Stimulated activated naive B cell treated with anti-CD40 and anti-IgM and Interleukin-4, amounts not matched to agents 10 μg/mL and 1 μg/mL and 100 μg/mL, for 72 hours (primary cell): ENCODE measurements around the gene SULT1C2.
"Not testable (repeated sequence)": the region's sequence is repeated elsewhere in the genome, so short reads cannot be mapped to it uniquely, and the experiment has no call there.

Experiments
- ATAC-seq, 2 donors: fragments of 150-1000 bp; cut with Tn5 transposase; replicated peaks; 2 replicates each; pipeline ENCODE4 v1.10.0; 2021; ENCODE audit warnings: moderate library complexity in 1 of 2
- DNase-seq: peaks from one replicate; pipeline ENCODE4 v3.0.0; 2021
- H3K27ac Mint-ChIP-seq: one replicate; pipeline ENCODE4 v1.8.0; 2022; ENCODE audit warnings: mild to moderate bottlenecking, mixed read lengths
- H3K27me3 Mint-ChIP-seq, 2 donors: one replicate each; pipeline ENCODE4 v1.8.0; 2022; ENCODE audit warnings: mixed read lengths in 2 of 2
- H3K36me3 Mint-ChIP-seq, 2 donors: one replicate each; pipeline ENCODE4 v1.8.0; 2022; ENCODE audit warnings: mixed read lengths in 2 of 2, mild to moderate bottlenecking in 1 of 2
- H3K4me1 Mint-ChIP-seq, 2 donors: one replicate each; pipeline ENCODE4 v1.8.0; 2022; ENCODE audit warnings: mixed read lengths in 2 of 2, mild to moderate bottlenecking in 1 of 2
- H3K4me3 Mint-ChIP-seq, 2 donors: one replicate each; pipeline ENCODE4 v1.8.0; 2022; ENCODE audit warnings: mild to moderate bottlenecking in 2 of 2, mixed read lengths in 2 of 2, moderate library complexity in 1 of 2
- H3K9me3 Mint-ChIP-seq, 2 donors: one replicate each; pipeline ENCODE4 v1.8.0; 2022; ENCODE audit warnings: mixed read lengths in 2 of 2, mild to moderate bottlenecking in 1 of 2

Gene SULT1C2

GRCh38 chr2:108270768-108271506, 17.8 kb upstream of the SULT1C2 start:
- Mint-ChIP-seq H3K27me3 (peaks cover 4 to 13% of the 10 kb centered on the region in 2 donors), H3K4me3 (no peak overlapping the region), H3K36me3 (no peaks in the 10 kb centered on the region), H3K4me1 (no peaks in the 10 kb centered on the region), H3K27ac (no peak overlapping the region), H3K9me3 (no peaks in the 10 kb centered on the region)
- ATAC-seq: no peak
- no peak for DNase-seq

- H3K27ac Mint-ChIP-seq: no peak overlapping the region
- no peaks in the 10 kb centered on the region for H3K36me3 Mint-ChIP-seq
- no peak for ATAC-seq
- peaks cover 4 to 13% of the 10 kb centered on the region in 2 donors for H3K27me3 Mint-ChIP-seq
- H3K4me3 Mint-ChIP-seq: no peak overlapping the region
- no peak for DNase-seq
- H3K9me3 Mint-ChIP-seq: no peaks in the 10 kb centered on the region
- H3K4me1 Mint-ChIP-seq: no peaks in the 10 kb centered on the region
These were observed 16.9 kb upstream of the SULT1C2 start for GRCh38 chr2:108271691-108272253.

DNA sequence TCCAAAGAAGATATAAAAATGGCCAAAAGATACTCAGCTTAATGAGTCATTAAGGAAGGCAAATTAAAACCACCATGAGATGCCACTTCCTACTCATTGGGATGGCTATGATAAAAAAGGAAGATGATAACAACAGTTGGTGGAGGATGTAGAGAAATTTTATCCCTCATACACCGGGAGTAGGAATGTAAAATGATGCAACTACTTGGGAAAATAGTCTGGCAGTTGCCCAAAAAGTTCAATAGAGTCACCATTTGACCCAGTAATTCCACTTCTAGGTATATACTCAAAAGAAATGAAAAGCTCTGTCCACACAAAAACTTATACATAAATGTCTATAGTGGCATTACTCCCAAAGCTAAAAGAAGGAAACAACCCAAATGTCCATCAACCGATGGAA, 10.1 kb upstream of the SULT1C2 start:
- Mint-ChIP-seq H3K36me3 (peaks cover 0 to 3% of the 10 kb centered on the region in 2 donors), H3K27me3 (peaks cover 5 to 8% of the 10 kb centered on the region in 2 donors), H3K4me3 (no peak overlapping the region), H3K4me1 (no peaks in the 10 kb centered on the region), H3K9me3 (peaks cover 4 to 5% of the 10 kb centered on the region in 2 donors), H3K27ac (no peak overlapping the region)
- DNase-seq (no peak), ATAC-seq (no peak)

GRCh38 chr2:108279468-108279867, 9.2 kb upstream of the SULT1C2 start:
- ATAC-seq (no peak), DNase-seq (no peak)
- Mint-ChIP-seq H3K4me3 (no peak overlapping the region), H3K4me1 (no peaks in the 10 kb centered on the region), H3K27me3 (peaks cover 5 to 8% of the 10 kb centered on the region in 2 donors), H3K27ac (no peak overlapping the region), H3K9me3 (peaks cover 4 to 5% of the 10 kb centered on the region in 2 donors), H3K36me3 (peaks cover 0 to 3% of the 10 kb centered on the region in 2 donors)

DNA sequence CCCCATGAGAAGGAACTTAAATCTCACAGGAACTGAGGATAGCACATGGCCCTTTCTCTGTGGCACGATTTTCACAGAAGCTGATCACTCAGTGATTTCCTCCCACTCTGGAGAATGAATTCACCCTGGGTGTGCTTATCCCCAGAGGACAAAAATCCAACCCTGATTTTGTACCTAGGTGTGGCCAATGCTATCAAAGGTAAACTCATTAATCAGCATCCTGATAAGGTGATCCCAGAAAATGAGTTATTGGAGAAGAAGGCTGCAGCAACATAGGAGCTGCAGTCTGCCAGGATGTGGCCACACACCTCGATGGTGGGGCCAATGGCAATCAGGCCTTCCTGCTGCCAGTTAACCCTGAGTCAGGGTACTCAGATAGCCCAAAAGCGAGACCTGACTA, 8.2 kb upstream of the SULT1C2 start:
- Mint-ChIP-seq H3K27me3 (peaks cover 8 to 14% of the 10 kb centered on the region in 2 donors), H3K4me3 (no peak overlapping the region), H3K36me3 (peaks cover 0 to 3% of the 10 kb centered on the region in 2 donors), H3K27ac (no peak overlapping the region), H3K4me1 (no peaks in the 10 kb centered on the region), H3K9me3 (peaks cover 4 to 5% of the 10 kb centered on the region in 2 donors)
- ATAC-seq: no peak
- DNase-seq: no peak

GRCh38 chr2:108284566-108284965, 4.1 kb upstream of the SULT1C2 start:
- not testable (repeated sequence) for H3K4me3 Mint-ChIP-seq, H3K9me3 Mint-ChIP-seq, ATAC-seq, H3K4me1 Mint-ChIP-seq, H3K36me3 Mint-ChIP-seq, DNase-seq, H3K27ac Mint-ChIP-seq
- peaks cover 4 to 19% of the 10 kb centered on the region in 2 donors for H3K27me3 Mint-ChIP-seq

- peaks cover 7 to 19% of the 10 kb centered on the region in 2 donors for H3K27me3 Mint-ChIP-seq
- no peaks in the 10 kb centered on the region for H3K4me1 Mint-ChIP-seq
- DNase-seq (no peak), ATAC-seq (no peak)
- H3K36me3 Mint-ChIP-seq: peaks cover 0 to 3% of the 10 kb centered on the region in 2 donors
- H3K4me3 Mint-ChIP-seq: no peak overlapping the region
- peaks cover 4 to 8% of the 10 kb centered on the region in 2 donors for H3K9me3 Mint-ChIP-seq
- no peak overlapping the region for H3K27ac Mint-ChIP-seq
These were observed 3.1 kb upstream of the SULT1C2 start for GRCh38 chr2:108285616-108286015.

- no peak for DNase-seq
- H3K9me3 Mint-ChIP-seq: peaks cover 4 to 8% of the 10 kb centered on the region in 2 donors
- H3K27ac Mint-ChIP-seq: no peak overlapping the region
- H3K4me3 Mint-ChIP-seq: no peak overlapping the region
- H3K36me3 Mint-ChIP-seq: peaks cover 0 to 3% of the 10 kb centered on the region in 2 donors
- peaks cover 11 to 19% of the 10 kb centered on the region in 2 donors for H3K27me3 Mint-ChIP-seq
- ATAC-seq: no peak
- H3K4me1 Mint-ChIP-seq: no peaks in the 10 kb centered on the region
These were observed 1.5 kb upstream of the SULT1C2 start for GRCh38 chr2:108287169-108287568.

DNA sequence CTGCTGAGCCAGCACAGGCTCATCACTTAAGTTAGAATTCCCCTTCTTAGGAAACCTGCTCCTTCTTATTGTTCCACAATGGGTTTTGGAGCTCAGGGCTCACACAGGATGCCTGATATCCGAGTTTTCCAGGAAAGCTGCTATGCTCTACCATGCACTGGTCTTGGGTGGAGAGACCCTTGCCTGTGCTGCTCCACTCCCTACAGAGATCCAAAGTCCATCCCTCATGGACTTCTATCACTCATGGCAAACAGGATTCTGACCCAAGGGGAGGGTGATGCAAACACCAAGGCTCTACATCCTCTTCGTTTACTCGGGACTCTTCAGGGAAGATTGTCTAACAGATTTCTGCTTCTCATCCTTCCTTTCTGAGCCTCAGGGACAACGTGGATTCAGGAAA, 5.2 kb downstream of the SULT1C2 start:
- ATAC-seq: no peak
- H3K36me3 Mint-ChIP-seq: no peaks in the 10 kb centered on the region
- no peaks in the 10 kb centered on the region for H3K4me1 Mint-ChIP-seq
- no peak for DNase-seq
- no peak overlapping the region for H3K27ac Mint-ChIP-seq
- H3K27me3 Mint-ChIP-seq: peaks cover 0 to 7% of the 10 kb centered on the region in 2 donors
- no peak overlapping the region for H3K4me3 Mint-ChIP-seq
- peaks cover 1 to 4% of the 10 kb centered on the region in 2 donors for H3K9me3 Mint-ChIP-seq

- peaks cover 0 to 4% of the 10 kb centered on the region in 2 donors for H3K4me1 Mint-ChIP-seq
- ATAC-seq: no peak
- peaks cover 0 to 4% of the 10 kb centered on the region in 2 donors for H3K27me3 Mint-ChIP-seq
- no peaks in the 10 kb centered on the region for H3K9me3 Mint-ChIP-seq
- no peak overlapping the region for H3K27ac Mint-ChIP-seq
- H3K4me3 Mint-ChIP-seq: no peak overlapping the region
- H3K36me3 Mint-ChIP-seq: no peaks in the 10 kb centered on the region
- DNase-seq: no peak
These were observed 8.9 kb downstream of the SULT1C2 start for GRCh38 chr2:108297436-108298141.

DNA sequence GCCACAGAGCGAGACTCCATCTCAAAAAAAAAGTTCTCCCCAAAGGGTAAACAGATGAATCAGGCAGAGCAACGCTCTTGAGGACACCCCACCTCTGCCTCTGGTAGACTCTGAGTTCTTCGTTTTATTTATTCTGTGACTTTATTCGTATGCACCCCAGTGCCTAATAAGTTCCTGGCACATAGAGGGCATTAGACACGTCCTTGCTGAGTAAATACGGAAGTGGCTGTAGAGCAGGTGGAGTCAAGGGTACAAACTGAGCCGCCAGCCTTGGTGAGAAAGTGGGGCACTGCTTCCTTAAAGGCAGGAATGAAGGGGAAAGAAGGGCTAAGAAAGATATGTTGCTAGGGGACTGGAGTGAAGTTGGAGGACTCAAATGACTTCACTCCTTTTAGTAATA, 12.9 kb downstream of the SULT1C2 start:
- Mint-ChIP-seq H3K36me3 (no peaks in the 10 kb centered on the region), H3K27me3 (peaks cover 0 to 4% of the 10 kb centered on the region in 2 donors), H3K27ac (no peak overlapping the region), H3K9me3 (no peaks in the 10 kb centered on the region), H3K4me3 (no peak overlapping the region), H3K4me1 (peaks cover 0 to 4% of the 10 kb centered on the region in 2 donors)
- ATAC-seq (no peak), DNase-seq (no peak)

GRCh38 chr2:108304975-108305374, 16.3 kb downstream of the SULT1C2 start:
- Mint-ChIP-seq H3K4me1 (peaks cover 0 to 4% of the 10 kb centered on the region in 2 donors), H3K36me3 (no peaks in the 10 kb centered on the region), H3K4me3 (no peak overlapping the region), H3K27me3 (peaks cover 4 to 5% of the 10 kb centered on the region in 2 donors), H3K27ac (no peak overlapping the region), H3K9me3 (no peaks in the 10 kb centered on the region)
- no peak for DNase-seq
- peak; percentile 46 to 68 for ATAC-seq

- no peak for DNase-seq
- peaks cover 0 to 4% of the 10 kb centered on the region in 2 donors for H3K4me1 Mint-ChIP-seq
- H3K4me3 Mint-ChIP-seq: no peak overlapping the region
- no peak for ATAC-seq
- H3K9me3 Mint-ChIP-seq: no peaks in the 10 kb centered on the region
- peaks cover 3 to 5% of the 10 kb centered on the region in 2 donors for H3K27me3 Mint-ChIP-seq
- H3K27ac Mint-ChIP-seq: no peak overlapping the region
- H3K36me3 Mint-ChIP-seq: no peaks in the 10 kb centered on the region
These were observed 17.2 kb downstream of the SULT1C2 start for GRCh38 chr2:108305901-108306300.

GRCh38 chr2:108309903-108310302, 21.2 kb downstream of the SULT1C2 start:
- no peak for DNase-seq
- ATAC-seq: no peak
- H3K9me3 Mint-ChIP-seq: no peaks in the 10 kb centered on the region
- no peak overlapping the region for H3K27ac Mint-ChIP-seq
- no peaks in the 10 kb centered on the region for H3K4me1 Mint-ChIP-seq
- H3K36me3 Mint-ChIP-seq: peaks cover 0 to 2% of the 10 kb centered on the region in 2 donors
- H3K4me3 Mint-ChIP-seq: no peak overlapping the region
- H3K27me3 Mint-ChIP-seq: peaks cover 0 to 5% of the 10 kb centered on the region in 2 donors
